Neural cell (in vitro differentiated cells): Measurements from ENCODE around the gene ZNF621. TPM values are rescaled to one million over a fixed set of nuclear protein-coding genes. Genes with fewer than 3 reads are reported as not detected.

Experiments
- H2AFZ ChIP-seq: fragments of 200-600, 300-800 bp; sonication (generic), shearing (Covaris generic); 2 replicates; pipeline ENCODE4 v1.6.0; 2014; ENCODE audit warnings: low read depth, mild to moderate bottlenecking, antibody characterized with exemption, low read length, moderate library complexity
- H3F3A ChIP-seq: fragments of 200-600 bp; shearing (Covaris generic); 2 replicates; pipeline ENCODE4 v1.6.1; 2016; ENCODE audit warnings: mild to moderate bottlenecking, moderate library complexity, mixed read lengths, antibody characterized with exemption, low read length; ENCODE audit not compliant: insufficient read depth, poor library complexity, severe bottlenecking
- H3K27ac ChIP-seq: fragments of 200-600, 300-800 bp; sonication (generic), shearing (Covaris generic); 2 replicates; pipeline ENCODE4 v1.5.1; 2014; ENCODE audit warnings: mild to moderate bottlenecking, low read length, moderate library complexity
- H3K27me3 ChIP-seq: fragments of 300-800, 200-600 bp; sonication (generic), shearing (Covaris generic); 2 replicates; pipeline ENCODE4 v1.6.0; 2014; ENCODE audit warnings: mild to moderate bottlenecking, low read depth, low read length, moderate library complexity; ENCODE audit not compliant: insufficient read depth
- H3K36me3 ChIP-seq: fragments of 300-800, 200-600 bp; sonication (generic), shearing (Covaris generic); 2 replicates; pipeline ENCODE4 v1.5.1; 2014; ENCODE audit warnings: mild to moderate bottlenecking, antibody characterized with exemption, low read length, moderate library complexity; ENCODE audit not compliant: insufficient read depth
- H3K4me2 ChIP-seq: fragments of 300-800, 200-600 bp; sonication (generic), shearing (Covaris generic); 2 replicates; pipeline ENCODE4 v1.6.0; 2014; ENCODE audit warnings: mild to moderate bottlenecking, low read length
- H3K4me3 ChIP-seq: fragments of 300-800, 200-600 bp; sonication (generic), shearing (Covaris generic); 2 replicates; pipeline ENCODE4 v1.5.1; 2014; ENCODE audit warnings: mild to moderate bottlenecking, low read length, moderate library complexity
- H3K79me2 ChIP-seq: fragments of 200-600 bp; shearing (Covaris generic); replicated peaks from 2 replicates; pipeline ENCODE4 v1.6.0; 2014; ENCODE audit warnings: mild to moderate bottlenecking, low read length, moderate library complexity; ENCODE audit not compliant: insufficient read depth
- H3K9ac ChIP-seq: fragments of 300-800, 200-600 bp; sonication (generic), shearing (Covaris generic); 2 replicates; pipeline ENCODE4 v1.6.1; 2016; ENCODE audit warnings: mild to moderate bottlenecking, low read length, mixed read lengths
- H3K9me2 ChIP-seq: fragments of 200-600 bp; shearing (Covaris generic); 2 replicates; pipeline ENCODE4 v1.6.1; 2016; ENCODE audit warnings: mild to moderate bottlenecking, low read length, mixed read lengths; ENCODE audit not compliant: insufficient read depth
- H3K9me3 ChIP-seq: fragments of 200-600, 300-800 bp; sonication (generic), shearing (Covaris generic); 2 replicates; pipeline ENCODE4 v1.6.1; 2016; ENCODE audit warnings: mild to moderate bottlenecking, mixed run types, low read length, moderate library complexity, mixed read lengths
- H4K20me1 ChIP-seq: fragments of 200-600 bp; shearing (Covaris generic); 2 replicates; pipeline ENCODE4 v1.6.1; 2016; ENCODE audit warnings: mild to moderate bottlenecking, mixed run types; ENCODE audit not compliant: insufficient read depth
- CTCF ChIP-seq: fragments of 450-650 bp; IDR thresholded peaks from 2 replicates; pipeline ENCODE4 v1.5.1; 2014; ENCODE audit warnings: antibody characterized with exemption, mild to moderate bottlenecking, moderate library complexity; ENCODE audit not compliant: poor library complexity, severe bottlenecking
- EP300 ChIP-seq: fragments of 450-650 bp; conservative IDR thresholded peaks from 2 replicates; pipeline ENCODE4 v1.6.1; 2014; ENCODE audit warnings: antibody characterized with exemption, mild to moderate bottlenecking, moderate library complexity; ENCODE audit not compliant: poor library complexity, severe bottlenecking
- EZH2 ChIP-seq: fragments of 200-600, 300-800 bp; shearing (Covaris generic), sonication (generic); IDR thresholded peaks from 2 replicates; pipeline ENCODE4 v1.6.1; 2014; ENCODE audit warnings: antibody characterized with exemption, low read length, borderline replicate concordance, mild to moderate bottlenecking; ENCODE audit not compliant: insufficient read depth, poor library complexity, severe bottlenecking
- MXI1 ChIP-seq: fragments of 450-650 bp; conservative IDR thresholded peaks from 2 replicates; pipeline ENCODE4 v1.6.1; 2014; ENCODE audit warnings: antibody characterized with exemption, mild to moderate bottlenecking; ENCODE audit not compliant: poor library complexity, severe bottlenecking
- POLR2AphosphoS5 ChIP-seq: IDR thresholded peaks from 2 replicates; pipeline ENCODE4 v1.6.1; 2012
- RAD21 ChIP-seq: fragments of 450-650 bp; conservative IDR thresholded peaks from 2 replicates; pipeline ENCODE4 v1.6.1; 2014; ENCODE audit warnings: antibody characterized with exemption, mild to moderate bottlenecking, moderate library complexity
- REST ChIP-seq: IDR thresholded peaks from 2 replicates; pipeline ENCODE4 v1.6.1; 2012; ENCODE audit warnings: borderline replicate concordance
- SMC3 ChIP-seq: fragments of 450-650 bp; conservative IDR thresholded peaks from 2 replicates; pipeline ENCODE4 v1.6.1; 2014; ENCODE audit warnings: antibody characterized with exemption, mild to moderate bottlenecking, moderate library complexity; ENCODE audit not compliant: poor library complexity
- TAF1 ChIP-seq: IDR thresholded peaks from 2 replicates; pipeline ENCODE4 v1.6.1; 2012; ENCODE audit warnings: low read depth
- polyA plus RNA-seq: library from polyadenylated mRNA; depleted of rRNA; stranded (reverse); fragments of >200 nt; gene quantifications from 2 replicates; pipeline ENCODE4 v1.2.3, GENCODE V29; 2014

ZNF621 gene
- polyA plus RNA-seq, 1 donor from 2014 or later: 8.1 TPM

GRCh38 chr3:40574050-40574449, 49.3 kb downstream of the ZNF621 start:
- TF ChIP-seq REST (no peak), CTCF (no peak), POLR2AphosphoS5 (no peak), EZH2 (no peak), RAD21 (no peak), SMC3 (no peak)
- Histone ChIP-seq H3K79me2 (no peaks in the 10 kb centered on the region), H3K4me3 (no peak overlapping the region), H3K27ac (no peak overlapping the region), H3K9me2 (no peaks in the 10 kb centered on the region), H2AFZ (no peak overlapping the region), H3K27me3 (no peaks in the 10 kb centered on the region), H3K9me3 (no peaks in the 10 kb centered on the region), H3K4me2 (no peak overlapping the region), H4K20me1 (no peaks in the 10 kb centered on the region), H3F3A (no peaks in the 10 kb centered on the region), H3K36me3 (no peaks in the 10 kb centered on the region), H3K9ac (no peak overlapping the region)

- no peaks in the 10 kb centered on the region for H3K9me2 ChIP-seq
- H3K27me3 ChIP-seq: no peaks in the 10 kb centered on the region
- no peaks in the 10 kb centered on the region for H4K20me1 ChIP-seq
- no peak overlapping the region for H3K27ac ChIP-seq
- H3K9ac ChIP-seq: peak overlapping the region; percentile 14
- H3K79me2 ChIP-seq: no peaks in the 10 kb centered on the region
- H3F3A ChIP-seq: no peaks in the 10 kb centered on the region
- H3K4me2 ChIP-seq: no peak overlapping the region
- H3K9me3 ChIP-seq: no peaks in the 10 kb centered on the region
- no peak overlapping the region for H3K4me3 ChIP-seq
- no peak overlapping the region for H2AFZ ChIP-seq
- TF ChIP-seq SMC3 (no peak), TAF1 (no peak), CTCF (no peak), EZH2 (no peak), EP300 (no peak), RAD21 (no peak), MXI1 (no peak), REST (no peak), POLR2AphosphoS5 (no peak)
- no peaks in the 10 kb centered on the region for H3K36me3 ChIP-seq
Observed at GRCh38 chr3:40574661-40575060, 49.9 kb downstream of the ZNF621 start.
